ENCODE data around the gene MAML2. TPM values are rescaled to one million over a fixed set of nuclear protein-coding genes. Genes with fewer than 3 reads are reported as not detected.

Gene MAML2
- total and polyA plus RNA-seq, 2 of the 13 experiments (the other 11 are each of a cell fraction or from before 2014, with no cell fraction given): 2.3 to 25.9 TPM

GRCh38 chr11:96114178-96115064 is 228.6 kb downstream of the MAML2 start (continued):
- TF ChIP-seq PBX3 (CRISPR knock-in tag; IDR thresholded peaks at IDR 0.05; ENCODE audit: borderline replicate concordance): no peak
- no peak for TF ChIP-seq ZNF263 (CRISPR knock-in tag; IDR thresholded peaks at IDR 0.05)
- no peak for TF ChIP-seq MATR3 (CRISPR knock-in tag; IDR thresholded peaks at IDR 0.05)
- 0 out of 4 replicates have a peak, but pooled peaks of 1 of the 2 experiments have one; percentile 14 for TF ChIP-seq EP300 (IDR thresholded peaks at IDR 0.05; ENCODE audit: low read depth in 2 of 2, low read length in 2 of 2)
- no peak for TF ChIP-seq EP300 (CRISPR knock-in tag; IDR thresholded peaks at IDR 0.05; ENCODE audit: borderline replicate concordance)
- TF ChIP-seq ZFP37 (CRISPR knock-in tag; IDR thresholded peaks at IDR 0.05; ENCODE audit: borderline replicate concordance): no peak
- no peak for TF ChIP-seq ZBTB34 (CRISPR knock-in tag; IDR thresholded peaks at IDR 0.05)
- no peak for TF ChIP-seq ETV6 (CRISPR knock-in tag; conservative IDR thresholded peaks at IDR 0.05)
- no peak for TF ChIP-seq ZNF598 (CRISPR knock-in tag; IDR thresholded peaks at IDR 0.05; ENCODE audit: borderline replicate concordance)
- no peak for TF ChIP-seq ZMYM3 (CRISPR knock-in tag; IDR thresholded peaks at IDR 0.05)
- TF ChIP-seq TMF1 (CRISPR knock-in tag; IDR thresholded peaks at IDR 0.05; ENCODE audit: low read depth): no peak
- no peak for TF ChIP-seq RARG (CRISPR knock-in tag; IDR thresholded peaks at IDR 0.05; ENCODE audit: low read depth)
- TF ChIP-seq ZNF260 (CRISPR knock-in tag; IDR thresholded peaks at IDR 0.05; ENCODE audit: borderline replicate concordance, low read depth): no peak
- TF ChIP-seq ZNF382 (CRISPR knock-in tag; IDR thresholded peaks at IDR 0.05; ENCODE audit: borderline replicate concordance): no peak
- no peak for TF ChIP-seq PRPF4 (IDR thresholded peaks at IDR 0.05; ENCODE audit: low read depth, low read length, poor library complexity, severe bottlenecking)
- TF ChIP-seq, protein P1, sequence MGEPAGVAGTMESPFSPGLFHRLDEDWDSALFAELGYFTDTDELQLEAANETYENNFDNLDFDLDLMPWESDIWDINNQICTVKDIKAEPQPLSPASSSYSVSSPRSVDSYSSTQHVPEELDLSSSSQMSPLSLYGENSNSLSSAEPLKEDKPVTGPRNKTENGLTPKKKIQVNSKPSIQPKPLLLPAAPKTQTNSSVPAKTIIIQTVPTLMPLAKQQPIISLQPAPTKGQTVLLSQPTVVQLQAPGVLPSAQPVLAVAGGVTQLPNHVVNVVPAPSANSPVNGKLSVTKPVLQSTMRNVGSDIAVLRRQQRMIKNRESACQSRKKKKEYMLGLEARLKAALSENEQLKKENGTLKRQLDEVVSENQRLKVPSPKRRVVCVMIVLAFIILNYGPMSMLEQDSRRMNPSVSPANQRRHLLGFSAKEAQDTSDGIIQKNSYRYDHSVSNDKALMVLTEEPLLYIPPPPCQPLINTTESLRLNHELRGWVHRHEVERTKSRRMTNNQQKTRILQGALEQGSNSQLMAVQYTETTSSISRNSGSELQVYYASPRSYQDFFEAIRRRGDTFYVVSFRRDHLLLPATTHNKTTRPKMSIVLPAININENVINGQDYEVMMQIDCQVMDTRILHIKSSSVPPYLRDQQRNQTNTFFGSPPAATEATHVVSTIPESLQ (CRISPR knock-in tag; conservative IDR thresholded peaks at IDR 0.05): no peak
- TF ChIP-seq ZBTB38 (CRISPR knock-in tag; IDR thresholded peaks at IDR 0.05): no peak
- no peak for TF ChIP-seq ZNF17 (CRISPR knock-in tag; IDR thresholded peaks at IDR 0.05)
- TF ChIP-seq ZNF7 (CRISPR knock-in tag; IDR thresholded peaks at IDR 0.05): no peak
- TF ChIP-seq TP53 (CRISPR knock-in tag; conservative IDR thresholded peaks at IDR 0.05): no peak
- TF ChIP-seq KLF15 (CRISPR knock-in tag; IDR thresholded peaks at IDR 0.05; ENCODE audit: borderline replicate concordance): no peak
- TF ChIP-seq DR1 (CRISPR knock-in tag; IDR thresholded peaks at IDR 0.05): no peak
- TF ChIP-seq ZNF768 (CRISPR knock-in tag; IDR thresholded peaks at IDR 0.05): no peak
- TF ChIP-seq ZFY (CRISPR knock-in tag; IDR thresholded peaks at IDR 0.05): 0 out of 2 replicates have a peak, but pooled peaks have one; percentile 14
- no peak for TF ChIP-seq ZFP36 (IDR thresholded peaks at IDR 0.05; ENCODE audit: borderline replicate concordance, low read depth, low read length, partially characterized antibody)
- TF ChIP-seq JDP2 (CRISPR knock-in tag; IDR thresholded peaks at IDR 0.05; ENCODE audit: borderline replicate concordance): no peak
